ENCODE results near the gene TMEM42. TPM values are rescaled to one million over a fixed set of nuclear protein-coding genes. Genes with fewer than 3 reads are reported as not detected.

TMEM42 gene
- total RNA-seq, 1 experiment from 2014 or later, result 11.8 TPM

DNA sequence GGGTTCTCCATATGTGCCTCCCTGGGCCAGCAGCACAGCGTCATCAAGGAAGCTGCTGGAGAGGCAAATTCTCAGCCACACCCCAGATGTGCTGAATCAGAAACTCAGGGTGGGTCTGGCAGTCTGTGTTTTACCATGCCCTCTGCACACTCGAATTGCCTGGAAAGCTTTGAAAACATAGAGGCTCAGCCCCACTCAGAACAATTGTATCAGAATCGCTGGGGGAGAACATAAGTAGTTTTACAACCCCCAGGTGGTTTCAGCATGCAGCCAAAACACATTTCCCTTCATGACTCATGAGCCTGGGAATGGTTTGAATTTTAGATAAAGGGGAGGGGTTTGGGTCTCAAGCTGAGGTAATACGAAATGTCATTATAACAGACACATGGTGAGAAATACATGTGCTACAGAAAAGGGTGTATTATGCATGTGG, 22.3 kb downstream of the TMEM42 start:
- WGBS (ENCODE audit: extremely low coverage, insufficient read length, low lambda C conversion rate), result no CpG with 5 or more reads among the region's 4 CpGs
- no peaks in the 10 kb centered on the region for H3K79me2 ChIP-seq (ENCODE audit: insufficient read depth, low read length)
- H3K9me3 ChIP-seq (ENCODE audit: control insufficient read depth, low read depth, low read length), result no peaks in the 10 kb centered on the region
- H2BK12ac ChIP-seq (ENCODE audit: insufficient read length, low read depth, low read length), result no peak overlapping the region
- TF ChIP-seq, protein P1, sequence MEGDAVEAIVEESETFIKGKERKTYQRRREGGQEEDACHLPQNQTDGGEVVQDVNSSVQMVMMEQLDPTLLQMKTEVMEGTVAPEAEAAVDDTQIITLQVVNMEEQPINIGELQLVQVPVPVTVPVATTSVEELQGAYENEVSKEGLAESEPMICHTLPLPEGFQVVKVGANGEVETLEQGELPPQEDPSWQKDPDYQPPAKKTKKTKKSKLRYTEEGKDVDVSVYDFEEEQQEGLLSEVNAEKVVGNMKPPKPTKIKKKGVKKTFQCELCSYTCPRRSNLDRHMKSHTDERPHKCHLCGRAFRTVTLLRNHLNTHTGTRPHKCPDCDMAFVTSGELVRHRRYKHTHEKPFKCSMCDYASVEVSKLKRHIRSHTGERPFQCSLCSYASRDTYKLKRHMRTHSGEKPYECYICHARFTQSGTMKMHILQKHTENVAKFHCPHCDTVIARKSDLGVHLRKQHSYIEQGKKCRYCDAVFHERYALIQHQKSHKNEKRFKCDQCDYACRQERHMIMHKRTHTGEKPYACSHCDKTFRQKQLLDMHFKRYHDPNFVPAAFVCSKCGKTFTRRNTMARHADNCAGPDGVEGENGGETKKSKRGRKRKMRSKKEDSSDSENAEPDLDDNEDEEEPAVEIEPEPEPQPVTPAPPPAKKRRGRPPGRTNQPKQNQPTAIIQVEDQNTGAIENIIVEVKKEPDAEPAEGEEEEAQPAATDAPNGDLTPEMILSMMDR (conservative IDR thresholded peaks at IDR 0.05), result no peak
- H3K27me3 ChIP-seq (ENCODE audit: insufficient read depth, low read length), result no peaks in the 10 kb centered on the region
- H2AFZ ChIP-seq (ENCODE audit: low read length), result no peak overlapping the region
- no peak overlapping the region for H3K14ac ChIP-seq (ENCODE audit: insufficient read depth, low read length)
- H3K36me3 Mint-ChIP-seq (ENCODE audit: insufficient read depth in 1 of 3, low read depth in 3 of 3), result peaks cover 0 to 2% (median 0%) of the 10 kb centered on the region in 3 experiments; a peak in 1 of 7 replicates
- H3K79me1 ChIP-seq (ENCODE audit: insufficient read depth, low read depth, low read length, poor library complexity, severe bottlenecking), result no peaks in the 10 kb centered on the region
- H3K9ac ChIP-seq (ENCODE audit: extremely low read depth, insufficient read length, low read length), result no peak overlapping the region
- no peak overlapping the region for H2AK5ac ChIP-seq (ENCODE audit: insufficient read length, low read length)
- H3K4me2 ChIP-seq (ENCODE audit: insufficient read depth, insufficient read length, low read length), result no peak overlapping the region
- no peak overlapping the region for H4K8ac ChIP-seq (replicated peaks; ENCODE audit: insufficient read length, low read depth, low read length)
- no peak overlapping the region for H2BK120ac ChIP-seq (ENCODE audit: low read depth, low read length, poor library complexity, severe bottlenecking)
- no peak overlapping the region for H2BK15ac ChIP-seq (ENCODE audit: low read depth, low read length)
- peaks cover 9% of the 10 kb centered on the region; the same call in 1 of the 2 replicates for H3K4me1 ChIP-seq (ENCODE audit: insufficient read depth, low read length)
- no peak overlapping the region; a peak in 1 of 5 replicates for H3K4me3 Mint-ChIP-seq
- H3K4me1 Mint-ChIP-seq, result peaks cover 14 to 19% of the 10 kb centered on the region in 2 experiments
- H3K18ac ChIP-seq (ENCODE audit: insufficient read length, low read depth, low read length), result no peak overlapping the region
- H3T11ph ChIP-seq (ENCODE audit: low read length), result no peak overlapping the region
- H2BK20ac ChIP-seq (ENCODE audit: low read depth, low read length, poor library complexity, severe bottlenecking), result no peak overlapping the region
- no peak overlapping the region for H4K91ac ChIP-seq (ENCODE audit: insufficient read length, low read depth, low read length)
- H3K56ac ChIP-seq (ENCODE audit: insufficient read length, low read depth, low read length), result no peak overlapping the region
- no peak for DNase-seq
- no peaks in the 10 kb centered on the region; the same call in 1 of the 2 replicates for H3K27me3 Mint-ChIP-seq (ENCODE audit: low read depth)
- H3K4ac ChIP-seq (ENCODE audit: low read depth, low read length), result no peak overlapping the region
- no peak overlapping the region for H2BK5ac ChIP-seq (ENCODE audit: insufficient read length, low read length)
- H3K9me3 Mint-ChIP-seq, result peaks cover 2 to 4% of the 10 kb centered on the region in 2 experiments; a peak in 3 of 5 replicates
- no peak overlapping the region for H3K23ac ChIP-seq (ENCODE audit: insufficient read length, low read depth, low read length)
- H3K27ac Mint-ChIP-seq, result no peak overlapping the region
- H4K5ac ChIP-seq (ENCODE audit: insufficient read length, low read depth, low read length), result no peak overlapping the region
- no peaks in the 10 kb centered on the region for H4K20me1 ChIP-seq (ENCODE audit: control insufficient read depth, insufficient read depth, insufficient read length)
- H3K27ac ChIP-seq (ENCODE audit: insufficient read length, low read depth, low read length), result no peak overlapping the region
- H3K23me2 ChIP-seq (ENCODE audit: insufficient read length, low read depth, low read length, poor library complexity, severe bottlenecking), result no peaks in the 10 kb centered on the region
